Glutamatergic neuron (in vitro differentiated cells): ENCODE measurements around the gene DEPDC4. TPM values are rescaled to one million over a fixed set of nuclear protein-coding genes. Genes with fewer than 3 reads are reported as not detected.
A peak's percentile ranks its signal among the peaks of the same experiment; 100 is the strongest.
"Not testable (repeated sequence)": the region's sequence is repeated elsewhere in the genome, so short reads cannot be mapped to it uniquely, and the experiment has no call there.

ENCODE experiments used
- DNase-seq: peaks from one replicate; pipeline ENCODE4 v3.0.0; 2022
- H3K27ac Mint-ChIP-seq: one replicate; pipeline ENCODE4 v1.8.0; 2020; ENCODE audit warnings: mild to moderate bottlenecking, mixed read lengths, inconsistent platforms; ENCODE audit not compliant: unreplicated experiment
- H3K27me3 Mint-ChIP-seq: one replicate; pipeline ENCODE4 v1.8.0; 2020; ENCODE audit warnings: mild to moderate bottlenecking, moderate library complexity, mixed read lengths, inconsistent platforms; ENCODE audit not compliant: unreplicated experiment
- H3K36me3 Mint-ChIP-seq: one replicate; pipeline ENCODE4 v1.8.0; 2020; ENCODE audit warnings: mild to moderate bottlenecking, mixed read lengths, inconsistent platforms; ENCODE audit not compliant: unreplicated experiment
- H3K4me1 Mint-ChIP-seq: one replicate; pipeline ENCODE4 v1.8.0; 2020; ENCODE audit warnings: mild to moderate bottlenecking, low read depth, mixed read lengths, inconsistent platforms; ENCODE audit not compliant: unreplicated experiment
- H3K4me3 Mint-ChIP-seq: one replicate; pipeline ENCODE4 v1.8.0; 2020; ENCODE audit warnings: mild to moderate bottlenecking, mixed read lengths, inconsistent platforms; ENCODE audit not compliant: unreplicated experiment
- H3K9me3 Mint-ChIP-seq: one replicate; pipeline ENCODE4 v1.8.0; 2020; ENCODE audit warnings: mild to moderate bottlenecking, moderate library complexity, mixed read lengths, inconsistent platforms; ENCODE audit not compliant: unreplicated experiment
- CTCF ChIP-seq: fragments of 200-600 bp; sonication (generic); IDR thresholded peaks from one replicate; pipeline ENCODE4 v1.5.0; 2021; ENCODE audit not compliant: partially characterized antibody, unreplicated experiment
- total RNA-seq: library from RNA; stranded (reverse); fragmentation: NEBNext Ultra II Directional; extraction: Animal tissue kit (Norgen Biotek cat#: 25700); gene quantifications from one replicate; pipeline ENCODE4 v1.2.1, GENCODE V29; 2021; ENCODE audit not compliant: unreplicated experiment

DEPDC4 gene
- total RNA-seq, 1 donor from 2014 or later: 2.0 TPM

- Mint-ChIP-seq H3K27me3 (peaks cover 2% of the 10 kb centered on the region), H3K4me1 (peaks cover 5% of the 10 kb centered on the region), H3K36me3 (peaks cover 11% of the 10 kb centered on the region), H3K27ac (no peak overlapping the region), H3K4me3 (no peak overlapping the region), H3K9me3 (peaks cover 2% of the 10 kb centered on the region)
- no peak for DNase-seq
- TF ChIP-seq CTCF: no peak
Observed at GRCh38 chr12:100295764-100296555, 29.1 kb upstream of the DEPDC4 start.

GRCh38 chr12:100294366-100294765, 27.5 kb upstream of the DEPDC4 start:
- DNase-seq, H3K36me3 Mint-ChIP-seq, H3K4me3 Mint-ChIP-seq, H3K9me3 Mint-ChIP-seq, H3K27me3 Mint-ChIP-seq, H3K27ac Mint-ChIP-seq: not testable (repeated sequence)
- H3K4me1 Mint-ChIP-seq: peaks cover 12% of the 10 kb centered on the region

GRCh38 chr12:100293017-100293416, 26.1 kb upstream of the DEPDC4 start:
- peaks cover 2% of the 10 kb centered on the region for H3K27me3 Mint-ChIP-seq
- peak overlapping the region; percentile 71 for H3K27ac Mint-ChIP-seq
- no peak for DNase-seq
- H3K36me3 Mint-ChIP-seq: no peaks in the 10 kb centered on the region
- no peak overlapping the region for H3K4me3 Mint-ChIP-seq
- no peaks in the 10 kb centered on the region for H3K9me3 Mint-ChIP-seq
- TF ChIP-seq CTCF: no peak
- H3K4me1 Mint-ChIP-seq: peaks cover 12% of the 10 kb centered on the region

- Mint-ChIP-seq H3K4me1 (peaks cover 7% of the 10 kb centered on the region), H3K27ac (no peak overlapping the region), H3K9me3 (no peaks in the 10 kb centered on the region), H3K27me3 (peaks cover 2% of the 10 kb centered on the region), H3K36me3 (no peaks in the 10 kb centered on the region), H3K4me3 (no peak overlapping the region)
- no peak for DNase-seq
- TF ChIP-seq CTCF: no peak
Observed at GRCh38 chr12:100290016-100290415, 23.1 kb upstream of the DEPDC4 start.

- H3K27me3 Mint-ChIP-seq: peaks cover 2% of the 10 kb centered on the region
- DNase-seq: no peak
- no peak overlapping the region for H3K4me3 Mint-ChIP-seq
- no peaks in the 10 kb centered on the region for H3K36me3 Mint-ChIP-seq
- no peak for TF ChIP-seq CTCF
- H3K9me3 Mint-ChIP-seq: no peaks in the 10 kb centered on the region
- H3K27ac Mint-ChIP-seq: no peak overlapping the region
- H3K4me1 Mint-ChIP-seq: peaks cover 7% of the 10 kb centered on the region
Observed at GRCh38 chr12:100289038-100289437, 22.2 kb upstream of the DEPDC4 start.

- H3K36me3 Mint-ChIP-seq, H3K4me1 Mint-ChIP-seq, H3K4me3 Mint-ChIP-seq, H3K27me3 Mint-ChIP-seq, H3K9me3 Mint-ChIP-seq, H3K27ac Mint-ChIP-seq, DNase-seq: not testable (repeated sequence)
Observed at GRCh38 chr12:100284556-100284955, 17.7 kb upstream of the DEPDC4 start.
